Naive B cell (primary cell): ENCODE results near the gene PALLD. TPM values are rescaled to one million over a fixed set of nuclear protein-coding genes. Genes with fewer than 3 reads are reported as not detected.
"Not testable (repeated sequence)": the region's sequence is repeated elsewhere in the genome, so short reads cannot be mapped to it uniquely, and the experiment has no call there.

Experiments used
- ATAC-seq, 2 donors: fragments of 150-1000 bp; cut with Tn5 transposase; 2 replicates each; pipeline ENCODE4 v1.10.0; 2021; ENCODE audit warnings: low read depth in 2 of 2, mild to moderate bottlenecking in 2 of 2, moderate library complexity in 2 of 2
- DNase-seq: peaks from one replicate; pipeline ENCODE4 v3.0.0; 2022
- H3K27ac Mint-ChIP-seq, 6 donors: one replicate each; pipeline ENCODE4 v1.8.0; 2020 to 2022; ENCODE audit warnings: mild to moderate bottlenecking in 6 of 6, mixed read lengths in 6 of 6, moderate library complexity in 5 of 6, inconsistent platforms in 2 of 6
- H3K27me3 Mint-ChIP-seq, 3 donors: one replicate each; pipeline ENCODE4 v1.8.0; 2021 to 2022; ENCODE audit warnings: mixed read lengths in 3 of 3, mild to moderate bottlenecking in 1 of 3
- H3K36me3 Mint-ChIP-seq, 2 donors: one replicate each; pipeline ENCODE4 v1.8.0; 2020 to 2022; ENCODE audit warnings: mixed read lengths in 2 of 2, inconsistent platforms in 1 of 2, mild to moderate bottlenecking in 1 of 2
- H3K4me1 Mint-ChIP-seq, 3 donors: one replicate each; pipeline ENCODE4 v1.8.0; 2020 to 2022; ENCODE audit warnings: mixed read lengths in 3 of 3, inconsistent platforms in 1 of 3, mild to moderate bottlenecking in 1 of 3, moderate library complexity in 1 of 3
- H3K4me3 Mint-ChIP-seq, 8 donors: one replicate each; pipeline ENCODE4 v1.8.0; 2020 to 2022; ENCODE audit warnings: mild to moderate bottlenecking in 8 of 8, mixed read lengths in 8 of 8, moderate library complexity in 8 of 8, inconsistent platforms in 2 of 8
- H3K9me3 Mint-ChIP-seq, 7 donors: one replicate each; pipeline ENCODE4 v1.8.0; 2020 to 2022; ENCODE audit warnings: mixed read lengths in 7 of 7, mild to moderate bottlenecking in 5 of 7, inconsistent platforms in 2 of 7, moderate library complexity in 1 of 7
- polyA plus RNA-seq, 6 donors: library from polyadenylated mRNA; unstranded; fragments of 300-500 nt; fragmentation: Illumina TruSeq; gene quantifications; one replicate each; pipeline ENCODE4 v1.2.3, GENCODE V29; 2021; ENCODE audit warnings: low read depth in 6 of 6

PALLD gene
- polyA plus RNA-seq, 6 donors from 2014 or later: 0.58 to 0.83 (median 0.78) TPM; not detected in 2

- no peak overlapping the region for H3K4me3 Mint-ChIP-seq
- DNase-seq: no peak
- no peaks in the 10 kb centered on the region for H3K9me3 Mint-ChIP-seq
- no peak for ATAC-seq
- no peak overlapping the region for H3K27ac Mint-ChIP-seq
- H3K4me1 Mint-ChIP-seq: no peaks in the 10 kb centered on the region
- peaks cover under 1 to 8% (median 1%) of the 10 kb centered on the region in 3 donors for H3K27me3 Mint-ChIP-seq
- no peaks in the 10 kb centered on the region for H3K36me3 Mint-ChIP-seq
These were observed 299.7 kb downstream of the PALLD start for GRCh38 chr4:168796362-168797106.

- Mint-ChIP-seq H3K4me3 (no peak overlapping the region), H3K9me3 (no peaks in the 10 kb centered on the region), H3K27me3 (peaks cover 4 to 15% (median 6%) of the 10 kb centered on the region in 3 donors), H3K4me1 (no peaks in the 10 kb centered on the region), H3K27ac (no peak overlapping the region), H3K36me3 (no peaks in the 10 kb centered on the region)
- ATAC-seq: no peak
- no peak for DNase-seq
These were observed 300.3 kb downstream of the PALLD start for GRCh38 chr4:168797194-168797593.

- DNase-seq (no peak), ATAC-seq (no peak)
- Mint-ChIP-seq H3K27ac (no peak overlapping the region), H3K4me1 (no peaks in the 10 kb centered on the region), H3K27me3 (peaks cover 4 to 16% (median 6%) of the 10 kb centered on the region in 3 donors), H3K36me3 (no peaks in the 10 kb centered on the region), H3K9me3 (peaks cover 0 to 1% (median 0%) of the 10 kb centered on the region in 7 donors), H3K4me3 (no peak overlapping the region)
These were observed 301.0 kb downstream of the PALLD start for GRCh38 chr4:168797738-168798375.

- H3K27me3 Mint-ChIP-seq: peaks cover 4 to 16% (median 6%) of the 10 kb centered on the region in 3 donors
- H3K4me1 Mint-ChIP-seq: no peaks in the 10 kb centered on the region
- no peak overlapping the region for H3K4me3 Mint-ChIP-seq
- no peak for DNase-seq
- no peaks in the 10 kb centered on the region for H3K36me3 Mint-ChIP-seq
- no peak for ATAC-seq
- no peak overlapping the region for H3K27ac Mint-ChIP-seq
- peaks cover 0 to 2% (median 0%) of the 10 kb centered on the region in 7 donors for H3K9me3 Mint-ChIP-seq
These were observed 304.1 kb downstream of the PALLD start for GRCh38 chr4:168800926-168801325.

- no peak overlapping the region for H3K4me3 Mint-ChIP-seq
- peaks cover 4 to 16% (median 6%) of the 10 kb centered on the region in 3 donors for H3K27me3 Mint-ChIP-seq
- no peaks in the 10 kb centered on the region for H3K4me1 Mint-ChIP-seq
- ATAC-seq (no peak), DNase-seq (no peak)
- H3K9me3 Mint-ChIP-seq: peaks cover 0 to 2% (median 0%) of the 10 kb centered on the region in 7 donors
- H3K36me3 Mint-ChIP-seq: no peaks in the 10 kb centered on the region
- peak overlapping the region in 1 of 6 donors; percentile 39 for H3K27ac Mint-ChIP-seq
These were observed 305.4 kb downstream of the PALLD start for GRCh38 chr4:168802222-168802621.

GRCh38 chr4:168803052-168803451, 306.2 kb downstream of the PALLD start:
- not testable (repeated sequence) for H3K36me3 Mint-ChIP-seq, ATAC-seq, H3K9me3 Mint-ChIP-seq, DNase-seq, H3K4me3 Mint-ChIP-seq, H3K4me1 Mint-ChIP-seq
- Mint-ChIP-seq H3K27ac (peak overlapping the region in 1 of 6 donors; percentile 88), H3K27me3 (peaks cover 4 to 16% (median 6%) of the 10 kb centered on the region in 3 donors)

GRCh38 chr4:168803732-168804131, 306.9 kb downstream of the PALLD start:
- DNase-seq (no peak), ATAC-seq (no peak)
- H3K9me3 Mint-ChIP-seq: peaks cover 0 to 2% (median 0%) of the 10 kb centered on the region in 7 donors
- H3K36me3 Mint-ChIP-seq: no peaks in the 10 kb centered on the region
- no peak overlapping the region for H3K4me3 Mint-ChIP-seq
- H3K27ac Mint-ChIP-seq: no peak overlapping the region
- peaks cover 4 to 16% (median 6%) of the 10 kb centered on the region in 3 donors for H3K27me3 Mint-ChIP-seq
- H3K4me1 Mint-ChIP-seq: no peaks in the 10 kb centered on the region

GRCh38 chr4:168804146-168804545, 307.3 kb downstream of the PALLD start:
- ATAC-seq (no peak), DNase-seq (no peak)
- peaks cover 0 to 2% (median 0%) of the 10 kb centered on the region in 7 donors for H3K9me3 Mint-ChIP-seq
- no peaks in the 10 kb centered on the region for H3K4me1 Mint-ChIP-seq
- no peak overlapping the region for H3K27ac Mint-ChIP-seq
- peaks cover 4 to 16% (median 6%) of the 10 kb centered on the region in 3 donors for H3K27me3 Mint-ChIP-seq
- H3K4me3 Mint-ChIP-seq: no peak overlapping the region
- no peaks in the 10 kb centered on the region for H3K36me3 Mint-ChIP-seq

GRCh38 chr4:168805341-168805740, 308.5 kb downstream of the PALLD start:
- DNase-seq: no peak
- Mint-ChIP-seq H3K4me3 (no peak overlapping the region), H3K27me3 (peaks cover 6 to 28% (median 10%) of the 10 kb centered on the region in 3 donors), H3K9me3 (peaks cover 0 to 2% (median 0%) of the 10 kb centered on the region in 7 donors), H3K36me3 (no peaks in the 10 kb centered on the region), H3K27ac (no peak overlapping the region), H3K4me1 (no peaks in the 10 kb centered on the region)
- ATAC-seq: no peak

GRCh38 chr4:168806247-168806646, 309.4 kb downstream of the PALLD start:
- Mint-ChIP-seq H3K27me3 (peaks cover 10 to 20% (median 10%) of the 10 kb centered on the region in 3 donors), H3K27ac (peak overlapping the region in 1 of 6 donors; percentile 17)
- not testable (repeated sequence) for H3K4me1 Mint-ChIP-seq, DNase-seq, H3K36me3 Mint-ChIP-seq, H3K9me3 Mint-ChIP-seq, ATAC-seq, H3K4me3 Mint-ChIP-seq

- ATAC-seq (no peak), DNase-seq (no peak)
- Mint-ChIP-seq H3K4me3 (no peak overlapping the region), H3K9me3 (peaks cover 0 to 2% (median 0%) of the 10 kb centered on the region in 7 donors), H3K27ac (no peak overlapping the region), H3K27me3 (peaks cover 11 to 23% (median 17%) of the 10 kb centered on the region in 3 donors), H3K36me3 (no peaks in the 10 kb centered on the region), H3K4me1 (no peaks in the 10 kb centered on the region)
These were observed 314.4 kb downstream of the PALLD start for GRCh38 chr4:168811207-168811606.

- no peak for DNase-seq
- Mint-ChIP-seq H3K27me3 (peaks cover 19 to 29% (median 24%) of the 10 kb centered on the region in 3 donors), H3K36me3 (no peaks in the 10 kb centered on the region), H3K4me1 (peaks cover 5 to 7% (median 6%) of the 10 kb centered on the region in 3 donors), H3K27ac (no peak overlapping the region), H3K4me3 (no peak overlapping the region), H3K9me3 (peaks cover 0 to 2% (median 0%) of the 10 kb centered on the region in 7 donors)
- ATAC-seq: no peak
These were observed 315.2 kb downstream of the PALLD start for GRCh38 chr4:168811786-168812651.

GRCh38 chr4:168812806-168813205, 316.0 kb downstream of the PALLD start:
- no peak overlapping the region for H3K4me3 Mint-ChIP-seq
- ATAC-seq (no peak), DNase-seq (no peak)
- H3K27me3 Mint-ChIP-seq: peaks cover 25 to 37% (median 27%) of the 10 kb centered on the region in 3 donors
- peaks cover 0 to 2% (median 0%) of the 10 kb centered on the region in 7 donors for H3K9me3 Mint-ChIP-seq
- peaks cover 5 to 12% (median 6%) of the 10 kb centered on the region in 3 donors for H3K4me1 Mint-ChIP-seq
- no peaks in the 10 kb centered on the region for H3K36me3 Mint-ChIP-seq
- H3K27ac Mint-ChIP-seq: no peak overlapping the region
